Stimulated activated CD4-positive, alpha-beta T cell treated with anti-CD3 and anti-CD28 coated beads, Interleukin-1b, Interleukin-23, amount 100 ng/mL, for 1 hour (primary cell): Measurements from ENCODE around the gene VPS9D1.

ENCODE experiments used
- DNase-seq, 2 donors: peaks; one replicate each; pipeline ENCODE4 v3.0.0-alpha.2; 2020; ENCODE audit warnings: low read depth in 2 of 2

Gene VPS9D1

GRCh38 chr16:89720813-89721545 lies at the start of gene VPS9D1, which contains the start of gene ZNF276:
Gene VPS9D1, minus strand, starts transcription at chr16:89720898. Its CDS starts 37 bp downstream, at chr16:89720861.
Gene ZNF276, plus strand, starts transcription at chr16:89721537. Its CDS starts 104 bp downstream, at chr16:89721641.
- peak; percentile 64 to 78 for DNase-seq

DNA sequence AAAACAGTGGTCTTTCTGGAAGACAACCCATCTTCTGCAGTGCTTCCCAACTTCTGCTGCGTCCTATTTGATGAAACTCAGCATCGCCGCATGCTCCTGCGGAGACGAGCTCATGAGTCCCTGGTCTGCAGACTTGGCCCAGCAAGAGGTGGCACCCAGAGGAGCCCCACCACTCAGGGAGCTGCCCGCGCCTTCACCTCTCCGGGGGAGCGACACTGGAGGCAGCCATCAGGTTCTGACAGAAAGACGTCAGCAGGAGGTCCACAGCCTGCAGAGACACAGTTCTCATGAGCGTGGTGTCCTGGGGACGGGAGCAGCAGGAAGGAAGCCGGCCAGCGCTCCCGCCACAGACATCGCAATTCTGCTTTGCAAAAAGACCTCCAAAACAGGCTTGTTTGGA lies 49.7 kb upstream of the VPS9D1 start:
- DNase-seq, result no peak

DNA sequence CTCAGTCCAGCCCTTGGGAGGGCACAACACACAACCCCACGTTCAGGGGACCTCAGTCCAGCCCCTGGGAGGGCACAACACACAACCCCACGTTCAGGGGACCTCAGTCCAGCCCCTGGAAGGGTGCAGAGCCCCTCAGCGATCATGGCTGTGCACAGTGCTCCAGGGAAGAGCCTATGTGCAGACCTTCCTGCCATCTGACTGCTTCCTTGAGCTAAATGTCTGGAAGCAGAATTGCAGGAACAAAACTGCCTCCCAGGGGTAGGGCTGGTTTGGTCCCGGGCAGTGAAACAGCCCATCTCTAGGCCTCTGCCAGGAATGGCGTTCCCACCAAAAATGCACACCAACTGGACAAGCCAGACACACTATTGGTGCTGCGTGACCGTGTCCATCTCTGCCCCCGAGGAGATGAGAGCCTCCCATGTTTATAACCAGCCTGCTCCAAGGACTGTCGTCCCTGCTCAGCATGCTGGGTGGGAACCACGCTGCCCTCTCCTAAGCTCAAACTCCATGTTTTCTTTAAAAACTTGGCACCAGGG lies 44.7 kb upstream of the VPS9D1 start:
- DNase-seq, result no peak

DNA sequence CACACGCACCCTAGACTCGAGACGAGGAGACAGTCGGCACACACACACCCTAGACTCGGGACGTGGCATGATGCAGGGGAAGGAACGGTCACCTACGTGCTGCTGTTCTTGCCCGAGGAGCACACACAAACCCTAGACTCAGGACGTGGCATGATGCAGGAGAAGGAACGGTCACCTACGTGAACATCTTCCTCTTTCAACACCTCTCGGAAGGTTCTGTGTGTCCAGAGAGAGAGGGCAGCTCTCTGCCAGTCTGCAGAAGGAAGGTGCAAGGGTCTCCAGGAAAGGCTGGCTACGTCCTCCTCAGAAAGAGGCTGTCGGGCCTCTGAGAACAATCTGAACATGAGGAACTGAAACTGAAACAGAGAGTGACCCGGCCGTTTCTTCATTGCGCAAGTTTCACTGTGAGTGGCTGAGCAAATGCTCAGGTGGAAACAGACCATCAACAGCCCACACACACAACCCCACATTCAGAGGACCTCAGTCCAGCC lies 44.1 kb upstream of the VPS9D1 start:
- DNase-seq, result no peak

- no peak for DNase-seq
These were observed 40.7 kb upstream of the VPS9D1 start for GRCh38 chr16:89761304-89761922.

- DNase-seq, result no peak
These were observed 39.1 kb upstream of the VPS9D1 start for GRCh38 chr16:89759746-89760340.

DNA sequence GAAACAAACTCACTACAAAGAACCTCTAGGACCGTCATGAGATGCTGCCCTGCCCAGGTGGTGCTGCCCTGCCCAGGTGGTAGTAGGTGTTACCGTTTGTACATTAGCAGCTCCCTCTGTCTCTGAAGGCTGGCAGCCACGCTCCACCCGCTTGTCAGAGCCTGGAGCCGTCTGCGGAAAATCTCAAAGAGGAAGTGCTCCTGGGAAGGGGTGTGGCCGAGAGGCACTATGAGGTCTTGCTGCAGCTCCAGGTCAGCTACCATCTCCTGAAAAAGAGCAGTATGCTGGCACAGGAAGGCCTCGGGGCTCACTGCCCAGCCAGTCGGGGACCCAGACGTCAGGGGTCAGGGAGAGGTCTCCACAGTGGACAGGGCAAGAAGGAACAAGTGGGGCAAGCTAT lies 28.9 kb upstream of the VPS9D1 start:
- DNase-seq, result no peak

- no peak for DNase-seq
These were observed 28.2 kb upstream of the VPS9D1 start for GRCh38 chr16:89748921-89749320.

- DNase-seq, result no peak
These were observed 27.4 kb upstream of the VPS9D1 start for GRCh38 chr16:89748076-89748475.

DNA sequence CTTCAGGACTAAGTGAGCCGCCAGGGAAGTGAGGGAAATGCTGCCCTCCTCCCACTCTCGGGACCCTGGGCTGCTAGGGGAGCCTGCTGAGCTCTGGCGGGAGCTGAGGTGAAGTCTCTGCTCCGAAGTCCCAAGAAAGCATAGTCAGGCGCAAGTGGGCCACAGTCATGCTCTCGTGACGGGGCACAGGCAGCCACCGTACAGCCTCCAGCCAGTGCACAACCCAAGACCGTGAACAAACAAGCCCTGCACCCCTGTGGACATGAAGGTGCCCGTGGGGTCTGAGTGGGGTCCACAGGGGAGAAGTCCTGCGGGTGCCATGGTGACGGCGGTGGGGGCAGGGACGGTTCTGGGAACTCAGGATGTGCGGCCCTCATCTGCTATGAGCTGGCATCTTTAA lies 25.3 kb upstream of the VPS9D1 start:
- no peak for DNase-seq

DNA sequence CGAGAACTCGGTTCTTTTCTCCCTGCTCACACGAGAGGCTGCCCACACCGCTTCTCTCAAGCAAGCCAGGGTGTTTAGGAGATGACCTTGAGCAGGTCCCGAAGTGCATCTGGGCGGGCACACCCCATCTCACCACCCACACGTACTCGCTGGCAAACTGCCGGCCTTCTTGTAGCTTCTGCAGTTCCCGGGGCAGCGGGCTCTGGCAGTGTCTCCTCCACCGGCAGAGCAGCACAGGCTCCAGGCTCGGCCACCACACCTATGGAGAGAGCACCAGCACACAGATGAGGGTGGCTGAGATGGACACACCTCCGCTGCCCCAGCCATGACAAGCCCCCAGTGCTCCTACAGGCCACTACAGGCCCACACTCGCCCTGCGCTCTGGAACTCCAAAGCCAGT lies 24.1 kb upstream of the VPS9D1 start:
- DNase-seq, result no peak

DNA sequence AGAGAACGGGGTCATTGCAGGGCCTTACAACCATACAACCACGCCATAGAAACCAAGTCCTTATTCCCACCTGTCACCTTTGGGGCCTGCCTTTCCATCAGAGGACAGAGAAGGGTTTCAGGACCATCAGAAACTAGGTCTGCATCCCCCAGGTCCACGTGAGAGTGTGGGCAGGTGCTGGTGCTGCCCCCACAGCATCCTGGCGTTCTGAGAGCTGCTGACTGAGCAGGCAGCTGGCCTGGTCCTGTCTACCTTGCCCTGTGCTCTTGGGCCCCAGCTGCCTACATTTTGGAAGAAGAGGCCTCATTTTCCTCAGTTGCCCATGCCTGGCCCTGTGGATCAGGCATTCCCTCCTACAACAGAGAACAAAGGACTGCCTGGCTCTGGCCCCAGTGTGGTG lies 22.2 kb upstream of the VPS9D1 start:
- no peak for DNase-seq

GRCh38 chr16:89741342-89742014 lies 20.8 kb upstream of the VPS9D1 start:
- DNase-seq, result no peak

- no peak for DNase-seq
These were observed 18.7 kb upstream of the VPS9D1 start for GRCh38 chr16:89739383-89739782.

DNA sequence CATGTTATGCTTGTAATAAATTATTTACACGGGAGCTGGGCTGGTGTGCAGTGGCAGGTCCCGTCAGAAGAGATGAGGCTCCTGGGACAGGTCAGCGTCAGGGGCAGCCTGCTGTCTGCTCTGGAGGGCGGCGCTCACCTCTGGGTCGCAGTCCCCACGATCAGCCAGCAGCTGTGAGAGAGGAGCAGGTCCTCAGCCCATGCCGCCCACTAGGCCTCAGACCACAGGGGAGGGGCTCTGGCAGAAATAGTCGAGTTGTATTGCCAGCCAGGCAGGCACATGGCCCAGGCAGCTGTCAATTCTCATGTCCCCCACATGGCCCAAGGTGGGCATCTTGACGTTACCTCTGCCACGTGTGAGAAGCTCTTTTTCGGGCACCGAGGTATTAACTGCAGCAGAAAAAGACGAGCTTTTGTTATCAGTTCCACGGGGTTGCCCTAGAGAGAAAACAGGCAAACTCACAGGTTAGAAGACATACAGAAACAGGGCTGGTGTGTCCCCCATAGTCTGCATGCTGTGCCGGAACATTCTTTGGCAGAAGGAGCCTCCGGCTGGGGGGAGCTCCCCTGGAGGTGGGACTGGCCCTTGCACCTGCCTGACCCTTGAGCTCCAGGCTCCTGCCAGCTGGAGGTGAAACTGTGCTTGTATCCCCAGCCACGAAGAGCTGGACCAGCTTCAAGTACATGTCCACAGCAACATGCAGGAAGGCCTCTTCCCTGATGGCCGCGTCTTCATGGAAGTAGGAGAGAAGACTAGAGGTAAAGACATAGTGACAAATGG lies 18.0 kb upstream of the VPS9D1 start:
- no peak for DNase-seq

DNA sequence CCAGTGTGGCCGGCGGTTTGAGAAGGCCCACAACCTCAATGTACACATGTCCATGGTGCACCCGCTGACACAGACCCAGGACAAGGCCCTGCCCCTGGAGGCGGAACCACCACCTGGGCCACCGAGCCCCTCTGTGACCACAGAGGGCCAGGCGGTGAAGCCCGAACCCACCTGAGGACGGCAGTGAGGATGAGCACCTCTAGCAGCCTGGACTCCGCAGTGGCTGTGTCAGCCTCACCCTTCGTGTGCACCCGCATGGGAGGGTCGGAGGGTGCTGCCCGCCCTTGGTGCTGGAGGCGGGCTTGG lies 17.3 kb upstream of the VPS9D1 start:
- no peak for DNase-seq

GRCh38 chr16:89737341-89738071 lies 16.8 kb upstream of the VPS9D1 start:
- no peak for DNase-seq

GRCh38 chr16:89736554-89736953 lies 15.9 kb upstream of the VPS9D1 start:
- DNase-seq, result no peak

DNA sequence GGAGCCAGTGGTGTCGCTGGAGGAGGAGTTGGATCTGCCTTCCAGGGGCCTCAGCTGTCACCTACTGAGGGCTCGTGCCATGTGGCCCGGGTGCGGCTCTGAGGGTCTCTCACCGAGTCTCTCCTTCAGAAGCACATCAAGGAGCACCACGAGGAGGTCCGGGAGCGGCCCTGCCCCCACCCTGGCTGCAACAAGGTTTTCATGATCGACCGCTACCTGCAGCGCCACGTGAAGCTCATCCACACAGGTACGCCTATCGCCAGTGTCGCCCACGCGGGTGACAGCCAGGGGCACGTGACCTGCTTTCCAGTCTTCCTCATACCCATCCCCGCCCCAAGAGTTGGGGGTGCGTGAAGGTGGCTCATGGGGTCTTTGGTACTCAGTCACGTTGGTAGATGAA lies 13.1 kb upstream of the VPS9D1 start:
- no peak for DNase-seq

DNA sequence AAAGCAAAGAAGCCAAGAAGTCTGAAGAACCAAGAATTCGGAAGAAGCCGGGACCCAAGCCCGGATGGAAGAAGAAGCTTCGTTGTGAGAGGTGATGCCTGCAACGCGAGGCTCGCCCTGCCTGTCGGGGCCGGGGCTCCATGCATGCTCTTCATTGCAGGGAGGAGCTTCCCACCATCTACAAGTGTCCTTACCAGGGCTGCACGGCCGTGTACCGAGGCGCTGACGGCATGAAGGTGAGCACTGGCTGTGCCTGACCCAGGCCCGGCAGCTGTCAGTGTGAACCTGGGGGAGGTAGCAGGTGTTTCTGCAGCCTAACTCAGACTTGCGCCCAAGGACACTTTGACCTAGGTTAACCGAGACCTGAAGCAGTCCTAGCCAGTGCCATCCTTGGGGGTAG lies 12.6 kb upstream of the VPS9D1 start:
- no peak for DNase-seq

DNA sequence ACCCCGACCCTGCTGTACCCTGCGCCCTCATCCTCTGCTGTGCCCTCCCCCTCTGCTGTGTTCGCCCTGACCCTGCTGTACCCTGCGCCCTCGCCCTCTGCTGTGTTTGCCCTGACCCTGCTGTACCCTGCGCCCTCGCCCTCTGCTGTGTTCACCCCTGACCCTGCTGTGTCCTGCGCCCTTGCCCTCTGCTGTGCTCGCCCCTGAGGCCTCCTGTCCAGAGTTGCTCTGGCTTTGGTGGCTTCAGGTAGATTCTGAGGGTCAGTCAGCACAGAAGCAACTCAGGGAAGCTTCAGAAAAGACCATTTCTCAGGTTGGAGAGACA lies 12.2 kb upstream of the VPS9D1 start:
- no peak for DNase-seq
